ENCODE measurements around the gene UGT2A1. TPM values are rescaled to one million over a fixed set of nuclear protein-coding genes. Genes with fewer than 3 reads are reported as not detected.

Gene UGT2A1
- total RNA-seq: not detected in 2 replicates

DNA sequence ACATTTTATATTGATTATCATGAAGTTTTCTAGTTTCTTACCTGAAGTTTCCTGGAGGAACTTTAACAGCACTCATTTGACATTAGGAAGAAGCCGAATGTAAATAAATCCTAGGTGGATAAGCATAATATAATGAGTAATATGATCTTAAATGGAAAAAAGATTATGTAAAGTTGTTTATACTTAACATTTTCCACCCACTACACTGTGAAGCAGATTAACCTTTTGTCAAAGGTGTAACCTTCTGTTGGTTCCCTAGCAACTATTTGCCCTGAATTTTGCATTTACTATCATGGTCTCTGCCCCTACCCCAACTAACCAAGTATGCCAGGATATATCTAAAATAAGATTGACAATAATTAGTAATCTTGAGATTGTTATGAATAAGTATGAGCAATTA lies at the start of gene UGT2A1:
Gene UGT2A1, minus strand, starts transcription at position 101 of the 400 bp plus-strand sequence. CDS start 5,603 bp downstream, outside the sequence.

DNA sequence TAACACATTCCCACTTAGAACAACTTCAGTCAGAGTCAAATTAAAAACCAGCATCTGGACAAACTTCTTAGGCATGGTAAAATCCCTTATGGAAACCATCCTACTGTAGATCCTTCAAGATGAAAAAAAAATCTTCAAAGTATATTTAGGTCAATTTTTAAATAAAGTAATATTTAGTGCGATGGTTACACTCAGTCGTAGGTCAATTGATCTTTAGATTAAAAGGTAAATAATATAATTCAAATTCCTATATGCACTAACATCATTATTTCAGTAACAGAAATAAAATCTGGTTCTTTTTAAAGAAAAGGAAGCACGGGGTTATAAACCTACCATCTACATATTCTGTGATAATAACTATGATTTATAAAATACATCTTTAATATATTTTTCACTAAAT lies 13.5 kb downstream of the UGT2A1 start, which contains the start of gene UGT2A2:
Gene UGT2A2, minus strand, starts transcription at position 101 of the 400 bp plus-strand sequence. Its CDS starts 2 bp downstream, at position 99.

Other genes starting within 250 kb of the UGT2A1 start
- gene UGT2B4, start 157.3 kb downstream of the UGT2A1 start, total RNA-seq: not detected in 2 replicates
- not detected in 2 replicates for gene UGT2A2, start 13.6 kb downstream of the UGT2A1 start, total RNA-seq
- 1.6 and 2.0 TPM in 2 replicates for gene SULT1B1, start 107.4 kb upstream of the UGT2A1 start, total RNA-seq
- 47.0 and 125 TPM in 2 replicates for gene SULT1E1, start 206.9 kb upstream of the UGT2A1 start, total RNA-seq